GM21526 (cell line): Measurements from ENCODE around the gene ETV1.

Source experiments
- ATAC-seq: cut with Tn5 transposase; IDR thresholded peaks from one replicate; pipeline ENCODE4 v1.9.1; 2021; ENCODE audit warnings: moderate library complexity; ENCODE audit not compliant: unreplicated experiment, low FRiP score

ETV1 gene

DNA sequence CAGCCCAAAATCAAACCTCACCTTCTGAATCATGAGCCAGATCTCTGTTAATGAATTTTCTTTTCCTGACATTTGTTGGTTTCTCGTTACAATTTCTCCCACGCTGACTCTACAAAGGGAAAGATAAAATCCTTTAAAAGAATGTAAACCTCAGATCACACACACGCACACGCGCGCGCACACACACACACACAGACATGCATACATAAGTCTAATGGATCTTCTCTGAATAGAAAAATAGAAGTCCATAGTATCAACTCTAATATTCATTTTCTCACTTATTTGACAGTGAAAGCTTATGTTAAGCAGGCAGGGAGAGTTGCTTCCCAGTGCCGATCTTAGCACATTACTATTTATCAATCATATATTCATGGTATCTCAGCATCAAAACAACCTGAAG is 1.4 kb downstream of the ETV1 start:
- no peak for ATAC-seq

DNA sequence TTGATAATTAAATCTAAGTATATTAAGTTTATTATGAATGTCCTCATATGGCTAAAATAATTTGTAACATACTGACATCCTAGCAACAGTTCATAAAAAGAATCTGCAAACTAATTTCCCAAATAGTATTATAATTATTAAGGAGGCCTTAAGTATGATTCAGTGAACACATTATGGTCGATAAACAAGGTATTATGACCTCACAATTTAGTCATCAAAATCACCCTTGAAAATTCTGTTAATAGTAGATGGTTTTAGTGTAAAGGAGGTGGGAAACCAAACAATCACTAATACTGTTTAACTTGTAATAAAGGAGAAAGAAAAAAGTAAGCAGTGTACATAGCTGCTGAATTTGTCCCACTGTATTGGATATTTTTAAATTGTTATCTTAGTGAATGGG is 2.1 kb downstream of the ETV1 start:
- no peak for ATAC-seq

DNA sequence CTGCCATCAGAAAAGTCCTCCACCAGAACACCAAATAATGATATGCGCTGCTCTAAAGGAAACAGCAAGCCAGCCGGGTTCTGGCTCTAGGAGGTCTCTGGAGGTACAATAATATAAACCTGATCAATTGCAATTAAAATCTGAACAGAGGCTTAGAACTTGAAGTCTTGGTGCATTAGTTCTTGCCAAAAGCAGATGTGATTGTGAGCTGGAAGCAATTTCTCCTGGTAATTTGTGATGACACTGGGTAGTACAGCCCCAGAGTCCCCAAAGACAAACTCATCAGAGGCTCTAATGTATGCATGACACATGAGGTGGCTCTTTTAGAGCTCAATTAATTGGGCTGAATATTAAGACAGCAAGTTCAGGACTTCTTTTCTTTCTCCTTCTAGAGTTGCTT is 3.3 kb downstream of the ETV1 start:
- no peak for ATAC-seq

DNA sequence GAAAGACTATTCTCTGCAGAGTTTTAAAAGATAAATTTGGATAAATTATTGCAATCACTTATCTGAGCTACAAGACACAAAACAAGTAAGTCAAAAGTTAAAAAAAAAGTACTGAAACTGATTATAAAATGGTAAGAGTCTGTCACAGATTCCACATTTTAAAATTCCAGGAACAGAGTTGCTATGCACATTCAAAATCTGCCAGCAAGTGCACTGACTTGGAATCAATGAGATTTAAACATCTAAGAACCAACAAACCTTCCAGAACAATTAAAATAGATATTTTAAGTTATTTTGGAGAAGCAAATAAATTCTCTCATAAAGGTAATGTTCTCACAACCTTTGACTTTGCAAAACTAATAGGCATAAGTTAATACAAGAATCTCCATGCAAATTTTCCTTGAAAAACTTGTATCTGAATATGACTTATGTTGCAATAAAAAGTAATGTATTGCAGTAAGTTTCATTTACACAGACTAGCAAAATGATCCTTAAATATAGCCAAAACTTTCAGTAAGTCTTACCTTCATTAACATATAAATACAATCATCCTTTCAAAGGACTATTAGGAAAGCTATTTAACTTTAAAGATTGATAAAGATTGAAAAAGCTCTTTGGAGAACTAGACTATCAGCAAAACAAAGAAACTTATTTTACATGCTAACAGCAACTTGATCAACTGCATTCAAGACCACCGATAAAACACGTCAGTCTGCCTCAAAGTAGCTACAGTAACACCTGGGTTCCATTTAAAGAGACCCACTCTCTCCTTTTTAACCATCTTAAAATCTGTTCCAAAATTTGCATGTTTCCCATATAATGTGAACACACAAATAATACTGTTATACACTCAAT is 4.4 kb downstream of the ETV1 start:
- ATAC-seq = no peak

- ATAC-seq = no peak
Measured at GRCh38 chr7:13984061-13984460, 5.4 kb downstream of the ETV1 start.

DNA sequence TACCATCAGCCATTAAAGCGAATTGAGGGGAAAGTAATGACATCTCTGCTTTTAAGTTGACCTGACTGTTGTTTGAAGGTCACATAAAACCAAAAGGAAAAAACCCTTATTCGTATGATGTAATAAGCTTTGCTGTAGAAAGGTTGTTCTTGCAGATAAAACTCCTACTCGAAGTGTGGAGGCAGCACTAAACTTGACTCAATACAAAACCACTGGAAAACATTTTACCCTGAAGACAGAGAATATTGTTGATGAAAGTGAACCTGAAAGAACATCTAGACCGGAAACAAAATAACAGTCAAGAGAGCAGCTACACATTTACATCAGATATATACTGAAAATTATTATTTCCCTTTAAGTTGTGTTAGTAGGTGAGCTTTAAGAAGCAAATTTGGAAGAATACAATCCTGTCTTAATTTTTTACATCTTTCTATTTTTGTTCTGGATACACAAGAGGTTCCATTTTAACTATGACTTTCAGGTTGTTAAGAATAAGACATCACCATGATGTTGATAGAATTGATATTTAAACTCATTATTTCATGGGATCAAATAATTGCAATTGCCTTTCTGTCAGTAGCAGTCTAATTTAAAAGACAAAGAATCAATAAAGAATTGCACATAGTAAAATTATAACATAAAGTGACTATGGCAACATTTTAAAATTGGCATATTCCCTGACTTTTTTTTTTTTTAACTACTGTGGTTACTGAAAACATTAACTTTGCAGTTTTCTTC is 6.4 kb downstream of the ETV1 start:
- no peak for ATAC-seq

GRCh38 chr7:13981070-13981469 is 8.4 kb downstream of the ETV1 start:
- no peak for ATAC-seq

- no peak for ATAC-seq
Measured at GRCh38 chr7:13980474-13980873, 9.0 kb downstream of the ETV1 start.

GRCh38 chr7:13979671-13980435 is 9.6 kb downstream of the ETV1 start:
- no peak for ATAC-seq

- no peak for ATAC-seq
Measured at GRCh38 chr7:13976594-13976993, 12.9 kb downstream of the ETV1 start.

GRCh38 chr7:13965077-13965476 is 24.4 kb downstream of the ETV1 start:
- no peak for ATAC-seq

DNA sequence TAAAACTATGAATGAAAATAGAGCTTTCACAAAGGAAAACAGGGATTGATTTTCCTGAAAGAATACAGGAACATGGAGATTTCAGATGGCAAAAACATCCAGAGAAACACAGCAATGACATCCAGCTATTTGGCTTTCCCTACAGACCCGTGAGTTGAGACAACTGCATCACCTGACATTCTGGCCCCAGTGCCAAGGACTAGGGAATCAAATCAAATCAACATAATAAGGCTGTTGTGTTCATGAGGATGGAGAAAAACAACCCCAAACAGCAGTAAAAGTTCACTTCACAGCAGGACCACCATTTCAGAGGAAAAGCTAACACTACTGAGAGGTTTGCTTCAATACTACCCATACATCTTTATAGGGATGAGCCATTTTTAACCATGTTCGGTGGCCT is 25.5 kb downstream of the ETV1 start:
- ATAC-seq = no peak

DNA sequence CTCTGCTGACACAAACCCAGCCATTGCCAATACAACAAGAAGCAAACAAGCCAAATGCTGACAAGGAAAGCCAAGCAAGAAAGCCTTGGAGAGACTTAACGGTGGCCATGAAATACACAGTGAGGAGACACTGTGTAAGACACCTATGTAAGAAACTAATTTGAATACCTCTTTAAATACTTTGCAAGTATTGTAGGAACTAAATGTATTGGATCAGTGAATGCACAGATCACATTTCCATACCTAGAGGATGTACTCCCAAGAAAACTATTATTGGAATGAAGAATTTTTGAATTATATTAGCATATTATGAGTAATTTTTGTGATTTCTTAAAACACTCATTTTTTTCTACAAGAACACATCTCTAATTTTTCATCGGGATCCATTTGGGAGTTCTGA is 34.0 kb downstream of the ETV1 start:
- no peak for ATAC-seq

DNA sequence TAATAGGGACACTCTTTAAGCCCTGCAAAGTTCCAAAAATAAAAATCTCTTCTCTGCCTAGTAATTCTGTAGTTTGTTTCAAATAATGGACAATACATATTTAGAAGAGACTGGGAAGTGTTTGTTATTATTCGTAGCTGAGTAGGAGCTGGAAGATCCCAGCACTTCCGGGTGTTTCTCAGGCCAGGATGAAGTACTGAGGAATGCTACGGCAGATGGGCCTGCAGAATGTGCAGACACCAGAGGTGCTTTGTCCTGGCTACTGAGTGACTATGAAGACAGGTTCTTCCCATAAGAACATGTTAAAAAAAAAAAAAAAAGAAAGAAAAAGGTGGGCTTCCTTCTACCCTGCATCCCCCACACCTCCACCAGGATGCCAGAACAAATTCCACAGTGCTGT is 36.1 kb downstream of the ETV1 start:
- ATAC-seq = no peak

- ATAC-seq = no peak
Measured at GRCh38 chr7:13952921-13953320, 36.5 kb downstream of the ETV1 start.

DNA sequence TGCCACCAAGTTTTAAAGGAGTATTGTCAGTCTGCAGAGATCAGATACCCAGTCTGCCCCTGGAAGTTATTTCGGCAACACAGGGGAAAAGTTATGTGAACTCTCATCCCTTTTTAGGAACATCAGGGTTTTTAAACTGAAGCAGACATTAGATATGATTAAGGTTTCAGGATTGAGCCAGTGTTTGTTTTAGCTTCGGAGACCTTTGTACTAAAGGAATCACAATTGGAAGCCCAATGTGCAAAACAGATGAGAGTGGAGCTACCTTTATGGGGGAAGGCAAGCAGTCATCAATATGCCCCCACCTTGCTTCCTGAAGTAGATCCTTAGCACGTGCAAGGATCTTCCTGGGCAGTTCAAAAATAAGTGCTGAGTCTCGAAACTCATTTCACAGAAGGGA is 39.5 kb downstream of the ETV1 start:
- no peak for ATAC-seq

GRCh38 chr7:13949445-13949844 is 40.0 kb downstream of the ETV1 start:
- no peak for ATAC-seq

- no peak for ATAC-seq
Measured at GRCh38 chr7:13948019-13948801, 41.3 kb downstream of the ETV1 start.

GRCh38 chr7:13947535-13947934 is 41.9 kb downstream of the ETV1 start:
- ATAC-seq = no peak

DNA sequence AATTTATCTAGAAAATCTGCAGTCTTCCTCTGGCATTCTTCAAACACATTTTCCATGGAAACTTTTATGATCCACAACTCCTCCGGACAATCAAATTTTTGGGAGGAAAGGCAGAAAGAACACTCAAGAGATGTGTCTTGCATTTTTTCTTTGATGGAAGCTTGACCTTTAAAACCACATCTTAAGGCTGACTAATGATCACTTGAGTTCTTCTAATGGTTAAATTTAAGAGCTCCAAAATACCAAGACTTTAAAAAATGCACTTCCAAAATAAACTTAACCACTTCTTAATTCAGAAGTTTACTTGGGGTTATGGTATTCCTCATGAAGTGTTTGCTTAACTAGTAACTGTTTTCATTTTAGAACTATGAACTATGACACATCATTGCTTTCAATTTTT is 43.3 kb downstream of the ETV1 start:
- ATAC-seq = no peak

GRCh38 chr7:13945670-13946069 is 43.8 kb downstream of the ETV1 start:
- ATAC-seq = no peak
